SK-N-SH treated with all-trans-retinoic acid at 6 μM for 48 hours (cell line): ENCODE data around the gene ZNF212.

ENCODE experiments used
- ATAC-seq: fragments of 200-7000 bp; cut with Tn5 transposase; 3 replicates; pipeline ENCODE4 v1.9.1; 2020; ENCODE audit warnings: mild to moderate bottlenecking, moderate library complexity
- ARNTL ChIP-seq: fragments of 450-650 bp; formaldehyde crosslinking; IDR thresholded peaks from 2 replicates; pipeline ENCODE4 v1.5.0; 2020; ENCODE audit warnings: low read depth, mild to moderate bottlenecking, moderate library complexity, borderline replicate concordance
- BACH2 ChIP-seq: fragments of 250-450 bp; sonication (Bioruptor Pico); IDR thresholded peaks from 2 replicates; pipeline ENCODE4 v1.9.0; 2021; ENCODE audit warnings: mild to moderate bottlenecking, borderline replicate concordance
- CSDC2 ChIP-seq: fragments of 250-450 bp; sonication (Bioruptor Pico); IDR thresholded peaks from 2 replicates; pipeline ENCODE4 v1.5.0; 2020; ENCODE audit warnings: mild to moderate bottlenecking, moderate library complexity
- ESRRG ChIP-seq: fragments of 250-450 bp; sonication (Bioruptor Pico); IDR thresholded peaks from 2 replicates; pipeline ENCODE4 v1.6.1; 2021; ENCODE audit warnings: mild to moderate bottlenecking
- GLIS3 ChIP-seq: fragments of 250-450 bp; sonication (Bioruptor Pico); IDR thresholded peaks from 2 replicates; pipeline ENCODE4 v1.5.0; 2020; ENCODE audit warnings: mild to moderate bottlenecking, moderate library complexity
- ISL1 ChIP-seq: fragments of 250-450 bp; sonication (Bioruptor Pico); IDR thresholded peaks from 2 replicates; pipeline ENCODE4 v2.1.2; 2022; ENCODE audit warnings: mild to moderate bottlenecking, moderate library complexity
- OSR1 ChIP-seq: fragments of 250-450 bp; sonication (Bioruptor Pico); IDR thresholded peaks from 2 replicates; pipeline ENCODE4 v1.8.0; 2022; ENCODE audit warnings: moderate library complexity, mild to moderate bottlenecking, inconsistent platforms
- PATZ1 ChIP-seq: fragments of 250-450 bp; sonication (Bioruptor Pico); IDR thresholded peaks from 2 replicates; pipeline ENCODE4 v1.8.0; 2020; ENCODE audit warnings: mild to moderate bottlenecking, moderate library complexity, borderline replicate concordance
- POU6F1 ChIP-seq: fragments of 250-450 bp; sonication (Bioruptor Pico); IDR thresholded peaks from 2 replicates; pipeline ENCODE4 v1.8.0; 2021; ENCODE audit warnings: low read depth, mild to moderate bottlenecking, moderate library complexity, borderline replicate concordance
- PPARA ChIP-seq: fragments of 250-450 bp; sonication (Bioruptor Pico); IDR thresholded peaks from 2 replicates; pipeline ENCODE4 v1.5.0; 2020; ENCODE audit warnings: mild to moderate bottlenecking, borderline replicate concordance
- RARB ChIP-seq: fragments of 250-450 bp; sonication (Bioruptor Pico); IDR thresholded peaks from 2 replicates; pipeline ENCODE4 v1.8.0; 2021; ENCODE audit warnings: mild to moderate bottlenecking, moderate library complexity
- SNAI2 ChIP-seq: fragments of 250-450 bp; sonication (Bioruptor Pico); IDR thresholded peaks from 2 replicates; pipeline ENCODE4 v1.5.0; 2020; ENCODE audit warnings: mild to moderate bottlenecking, moderate library complexity
- TCF4 ChIP-seq: fragments of 250-450 bp; sonication (Bioruptor Pico); IDR thresholded peaks from 2 replicates; pipeline ENCODE4 v1.8.0; 2021; ENCODE audit warnings: mild to moderate bottlenecking, moderate library complexity, borderline replicate concordance
- TOX ChIP-seq: fragments of 250-450 bp; sonication (Bioruptor Pico); IDR thresholded peaks from 2 replicates; pipeline ENCODE4 v1.8.0; 2021; ENCODE audit warnings: mild to moderate bottlenecking, moderate library complexity, borderline replicate concordance
- TSHZ2 ChIP-seq: fragments of 250-450 bp; sonication (Bioruptor Pico); IDR thresholded peaks from 2 replicates; pipeline ENCODE4 v1.5.0; 2020; ENCODE audit warnings: mild to moderate bottlenecking, moderate library complexity
- ZC3H10 ChIP-seq: fragments of 250-450 bp; sonication (Bioruptor Pico); IDR thresholded peaks from 2 replicates; pipeline ENCODE4 v1.5.1; 2021; ENCODE audit warnings: mild to moderate bottlenecking, moderate library complexity
- ZFP3 ChIP-seq: fragments of 250-450 bp; sonication (Bioruptor Pico); IDR thresholded peaks from 2 replicates; pipeline ENCODE4 v1.5.0; 2020; ENCODE audit warnings: mild to moderate bottlenecking, moderate library complexity
- ZFP30 ChIP-seq: fragments of 450-650 bp; formaldehyde crosslinking; IDR thresholded peaks from 2 replicates; pipeline ENCODE4 v1.5.0; 2022; ENCODE audit warnings: mild to moderate bottlenecking, moderate library complexity
- ZNF565 ChIP-seq: fragments of 450-650 bp; formaldehyde crosslinking; conservative IDR thresholded peaks from 2 replicates; pipeline ENCODE4 v1.5.0; 2020; ENCODE audit warnings: low read depth, mild to moderate bottlenecking, moderate library complexity
- ZNF70 ChIP-seq: fragments of 450-650 bp; formaldehyde crosslinking; IDR thresholded peaks from 2 replicates; pipeline ENCODE4 v1.5.0; 2020; ENCODE audit warnings: mild to moderate bottlenecking, moderate library complexity
- ZNF8 ChIP-seq: fragments of 450-650 bp; formaldehyde crosslinking; IDR thresholded peaks from 2 replicates; pipeline ENCODE4 v1.5.0; 2020; ENCODE audit warnings: mild to moderate bottlenecking, moderate library complexity

Gene ZNF212

GRCh38 chr7:149297034-149297755, 57.7 kb downstream of the ZNF212 start:
- TF ChIP-seq SNAI2 (CRISPR knock-in tag) (no peak), PPARA (CRISPR knock-in tag) (no peak), OSR1 (CRISPR knock-in tag) (no peak), ZC3H10 (CRISPR knock-in tag) (no peak), TSHZ2 (CRISPR knock-in tag) (no peak), ZNF8 (no peak), ARNTL (CRISPR knock-in tag) (no peak), ESRRG (CRISPR knock-in tag) (no peak), TOX (CRISPR knock-in tag) (no peak), PATZ1 (CRISPR knock-in tag) (no peak), BACH2 (CRISPR knock-in tag) (no peak), ISL1 (no peak), ZFP30 (CRISPR knock-in tag) (no peak), POU6F1 (no peak), TCF4 (no peak), GLIS3 (CRISPR knock-in tag) (no peak)
- ATAC-seq, result no peak

- TF ChIP-seq PPARA (CRISPR knock-in tag) (no peak), ZNF565 (CRISPR knock-in tag) (no peak), RARB (no peak), BACH2 (CRISPR knock-in tag) (no peak), TCF4 (no peak), ESRRG (CRISPR knock-in tag) (no peak), TSHZ2 (CRISPR knock-in tag) (no peak), ZC3H10 (CRISPR knock-in tag) (no peak), GLIS3 (CRISPR knock-in tag) (no peak), ZFP3 (CRISPR knock-in tag) (no peak), OSR1 (CRISPR knock-in tag) (no peak), PATZ1 (CRISPR knock-in tag) (no peak), CSDC2 (CRISPR knock-in tag) (no peak), ZFP30 (CRISPR knock-in tag) (no peak), ZNF70 (no peak), ARNTL (CRISPR knock-in tag) (no peak)
- ATAC-seq, result no peak
Measured at GRCh38 chr7:149300620-149301285, 61.3 kb downstream of the ZNF212 start.
